Ishikawa (cell line): ENCODE results near the gene TCF7.

Experiments used
- CEBPB ChIP-seq: IDR thresholded peaks from 2 replicates; pipeline ENCODE4 v1.6.1; 2012
- CREB1 ChIP-seq: IDR thresholded peaks from 2 replicates; pipeline ENCODE4 v1.6.1; 2012; ENCODE audit warnings: low read depth
- EGR1 ChIP-seq: IDR thresholded peaks from 2 replicates; pipeline ENCODE4 v1.6.1; 2012
- EP300 ChIP-seq: IDR thresholded peaks from 2 replicates; pipeline ENCODE4 v1.6.1; 2012; ENCODE audit warnings: borderline replicate concordance
- FOXM1 ChIP-seq: IDR thresholded peaks from 2 replicates; pipeline ENCODE4 v1.6.1; 2012; ENCODE audit warnings: low read depth, borderline replicate concordance
- MAX ChIP-seq: IDR thresholded peaks from 2 replicates; pipeline ENCODE4 v1.6.1; 2012
- RAD21 ChIP-seq: IDR thresholded peaks from 2 replicates; pipeline ENCODE4 v1.6.1; 2012; ENCODE audit warnings: low read depth
- REST ChIP-seq: IDR thresholded peaks from 2 replicates; pipeline ENCODE4 v1.6.1; 2012; ENCODE audit warnings: low read depth, mild to moderate bottlenecking
- TCF12 ChIP-seq: IDR thresholded peaks from 2 replicates; pipeline ENCODE4 v1.6.1; 2012; ENCODE audit warnings: low read depth
- USF1 ChIP-seq: IDR thresholded peaks from 2 replicates; pipeline ENCODE4 v1.6.1; 2012
- YY1 ChIP-seq: IDR thresholded peaks from 2 replicates; pipeline ENCODE4 v1.6.1; 2012; ENCODE audit warnings: low read depth
- ZBTB7A ChIP-seq: IDR thresholded peaks from 2 replicates; pipeline ENCODE4 v1.6.1; 2012; ENCODE audit warnings: low read depth

GRCh38 chr5:134103998-134104654 is 10.4 kb upstream of the TCF7 start:
- TF ChIP-seq MAX, result no peak
- TF ChIP-seq REST, result no peak
- TF ChIP-seq YY1, result no peak
- no peak for TF ChIP-seq EP300
- no peak for TF ChIP-seq ZBTB7A
- no peak for TF ChIP-seq FOXM1
- TF ChIP-seq RAD21, result no peak
- no peak for TF ChIP-seq USF1
- no peak for TF ChIP-seq EGR1
- no peak for TF ChIP-seq CREB1
- no peak for TF ChIP-seq TCF12
- no peak for TF ChIP-seq CEBPB
